ENCODE measurements around the gene ARHGEF9.

- TF ChIP-seq EP300 (IDR thresholded peaks at IDR 0.05) (no peak), PHF8 (IDR thresholded peaks at IDR 0.05; ENCODE audit: borderline replicate concordance, low read depth) (no peak), CTCF (IDR thresholded peaks at IDR 0.05) (no peak), SMC3 (IDR thresholded peaks at IDR 0.05) (no peak), POLR2A (IDR thresholded peaks at IDR 0.05; ENCODE audit: low read length) (no peak), CBX2 (IDR thresholded peaks at IDR 0.05; ENCODE audit: borderline replicate concordance, low read depth) (no peak)
These were observed 76.2 kb downstream of the ARHGEF9 start for GRCh38 chrX:63708801-63709200.
